ENCODE data around the gene SLC44A1.

DNA sequence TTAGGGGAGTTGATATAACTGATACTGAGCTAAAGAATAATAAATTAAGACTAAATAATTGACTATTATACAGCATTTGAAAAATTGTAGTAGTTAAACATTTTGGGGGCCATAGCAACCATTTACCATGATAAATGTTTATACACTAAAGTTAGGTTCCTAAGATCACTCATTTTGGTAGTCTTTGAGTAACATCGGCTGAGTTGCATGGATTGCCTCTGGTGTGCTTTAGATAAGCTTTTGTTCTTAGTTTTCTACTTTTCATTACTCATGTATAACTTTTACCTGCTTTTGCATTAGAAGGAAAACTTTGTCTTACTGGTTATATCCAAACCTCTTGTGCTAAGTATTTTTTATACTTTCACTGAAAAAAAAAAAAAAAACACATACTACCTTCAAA is 101.2 kb downstream of the SLC44A1 start:
- TF ChIP-seq, protein P1, sequence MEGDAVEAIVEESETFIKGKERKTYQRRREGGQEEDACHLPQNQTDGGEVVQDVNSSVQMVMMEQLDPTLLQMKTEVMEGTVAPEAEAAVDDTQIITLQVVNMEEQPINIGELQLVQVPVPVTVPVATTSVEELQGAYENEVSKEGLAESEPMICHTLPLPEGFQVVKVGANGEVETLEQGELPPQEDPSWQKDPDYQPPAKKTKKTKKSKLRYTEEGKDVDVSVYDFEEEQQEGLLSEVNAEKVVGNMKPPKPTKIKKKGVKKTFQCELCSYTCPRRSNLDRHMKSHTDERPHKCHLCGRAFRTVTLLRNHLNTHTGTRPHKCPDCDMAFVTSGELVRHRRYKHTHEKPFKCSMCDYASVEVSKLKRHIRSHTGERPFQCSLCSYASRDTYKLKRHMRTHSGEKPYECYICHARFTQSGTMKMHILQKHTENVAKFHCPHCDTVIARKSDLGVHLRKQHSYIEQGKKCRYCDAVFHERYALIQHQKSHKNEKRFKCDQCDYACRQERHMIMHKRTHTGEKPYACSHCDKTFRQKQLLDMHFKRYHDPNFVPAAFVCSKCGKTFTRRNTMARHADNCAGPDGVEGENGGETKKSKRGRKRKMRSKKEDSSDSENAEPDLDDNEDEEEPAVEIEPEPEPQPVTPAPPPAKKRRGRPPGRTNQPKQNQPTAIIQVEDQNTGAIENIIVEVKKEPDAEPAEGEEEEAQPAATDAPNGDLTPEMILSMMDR (IDR thresholded peaks at IDR 0.05): no peak
- TF ChIP-seq POLR2A (IDR thresholded peaks at IDR 0.05): no peak

All from Peyer's patch (tissue), 4 donors.